Right renal pelvis (tissue), 4 donors: ENCODE results near the gene ANXA6. TPM values are rescaled to one million over a fixed set of nuclear protein-coding genes. Genes with fewer than 3 reads are reported as not detected.

Experiments
- DNase-seq, 4 donors: peaks; one replicate each; pipeline ENCODE4 v3.0.0-alpha.2; 2013; ENCODE audit warnings: low read depth in 4 of 4, low spot score in 3 of 4, missing footprints in 1 of 4
- polyA plus RNA-seq, 4 donors: library from polyadenylated mRNA; unstranded; fragments of 120-200 nt; gene quantifications; one replicate each; pipeline ENCODE4 v1.2.1, GENCODE V29; 2013; ENCODE audit not compliant: insufficient read length in 4 of 4

Gene ANXA6
- polyA plus RNA-seq, 4 donors = 135 to 151 (median 140) TPM

GRCh38 chr5:151085517-151086041, 72.0 kb downstream of the ANXA6 start:
- DNase-seq = no peak

GRCh38 chr5:151084363-151084762, 73.2 kb downstream of the ANXA6 start:
- no peak for DNase-seq

GRCh38 chr5:151083081-151083676, 74.4 kb downstream of the ANXA6 start:
- DNase-seq = no peak

- DNase-seq = no peak
Measured at GRCh38 chr5:151082282-151082902, 75.2 kb downstream of the ANXA6 start.

- DNase-seq = peak in 1 of 4 donors; percentile 73
Measured at GRCh38 chr5:151081431-151082281, 75.9 kb downstream of the ANXA6 start.

GRCh38 chr5:151080613-151081430, 76.8 kb downstream of the ANXA6 start, which contains the start of gene TNIP1:
TNIP1 (minus strand) TSS chr5:151081034; CDS start chr5:151065095, 15,939 bp downstream.
- peak; percentile 77 to 83 (median 82) for DNase-seq

GRCh38 chr5:151079838-151080612, 77.6 kb downstream of the ANXA6 start:
- DNase-seq = peak in 1 of 4 donors; percentile 29

- no peak for DNase-seq
Measured at GRCh38 chr5:151078490-151079262, 78.9 kb downstream of the ANXA6 start.

- no peak for DNase-seq
Measured at GRCh38 chr5:151077967-151078366, 79.6 kb downstream of the ANXA6 start.

- DNase-seq = no peak
Measured at GRCh38 chr5:151077419-151077818, 80.2 kb downstream of the ANXA6 start.

GRCh38 chr5:151076616-151077015, 81.0 kb downstream of the ANXA6 start:
- no peak for DNase-seq

GRCh38 chr5:151075698-151076331, 81.8 kb downstream of the ANXA6 start:
- DNase-seq = no peak

GRCh38 chr5:151074557-151074956, 83.0 kb downstream of the ANXA6 start:
- DNase-seq = no peak

- DNase-seq = no peak
Measured at GRCh38 chr5:151073280-151073679, 84.3 kb downstream of the ANXA6 start.

- no peak for DNase-seq
Measured at GRCh38 chr5:151072630-151073025, 85.0 kb downstream of the ANXA6 start.

- DNase-seq = no peak
Measured at GRCh38 chr5:151071848-151072629, 85.5 kb downstream of the ANXA6 start.

GRCh38 chr5:151071021-151071420, 86.6 kb downstream of the ANXA6 start:
- DNase-seq = no peak

- no peak for DNase-seq
Measured at GRCh38 chr5:151070449-151070848, 87.1 kb downstream of the ANXA6 start.
